ENCODE results near the gene FCHSD1. TPM values are rescaled to one million over a fixed set of nuclear protein-coding genes. Genes with fewer than 3 reads are reported as not detected.

The FCHSD1 gene
- total and polyA plus RNA-seq, 12 donors = 1.2 to 6.8 (median 2.8) TPM

GRCh38 chr5:141630570-141631140 lies 20.6 kb downstream of the FCHSD1 start:
- Histone ChIP-seq H3K36me3 (peaks cover 0 to 91% (median 40%) of the 10 kb centered on the region in 9 donors), H3K4me1 (peaks cover 0 to 31% (median 12%) of the 10 kb centered on the region in 9 donors), H3K4me3 (no peak overlapping the region), H3K27me3 (no peaks in the 10 kb centered on the region), H3K27ac (no peak overlapping the region), H3K9me3 (no peaks in the 10 kb centered on the region)
- intact Hi-C loops (cut with DNase I) = no loop called here
- TF ChIP-seq CTCF (IDR thresholded peaks at IDR 0.05) = no peak
- 88 to 97% methylated on average over 5 of the region's 5 CpGs for WGBS, 2 donors
- DNase-seq = no peak
- no peak for ATAC-seq

- intact Hi-C loops (cut with DNase I) = loop anchor here in 2 of 10 donors (5.0 kb wide), 1 partner anchor 41 kb away; no protein-coding TSS in a partner anchor
- DNase-seq (no peak), ATAC-seq (no peak)
- WGBS, 2 donors = 94 to 99% methylated on average over 6 of the region's 6 CpGs
- H3K27ac ChIP-seq = no peak overlapping the region
- no peak overlapping the region for H3K4me3 ChIP-seq
- H3K9me3 ChIP-seq = no peaks in the 10 kb centered on the region
- no peak for TF ChIP-seq CTCF (IDR thresholded peaks at IDR 0.05)
- peaks cover 0 to 17% (median 0%) of the 10 kb centered on the region in 9 donors for H3K4me1 ChIP-seq
- no peaks in the 10 kb centered on the region for H3K27me3 ChIP-seq
- H3K36me3 ChIP-seq = peaks cover 0 to 99% (median 56%) of the 10 kb centered on the region in 9 donors
Observed at GRCh38 chr5:141628175-141628788, 22.9 kb downstream of the FCHSD1 start.

GRCh38 chr5:141623611-141624010 lies 27.6 kb downstream of the FCHSD1 start:
- intact Hi-C loops (cut with DNase I) = no loop called here
- ATAC-seq = no peak
- peak overlapping the region in 2 of 10 donors; percentile 44 to 59 for H3K27ac ChIP-seq

GRCh38 chr5:141623186-141623585 lies 28.0 kb downstream of the FCHSD1 start:
- DNase-seq (no peak), ATAC-seq (no peak)
- Histone ChIP-seq H3K27ac (peak overlapping the region in 3 of 10 donors; percentile 16 to 59 (median 44)), H3K4me1 (peaks cover 0 to 23% (median 6%) of the 10 kb centered on the region in 9 donors), H3K9me3 (no peaks in the 10 kb centered on the region), H3K27me3 (no peaks in the 10 kb centered on the region), H3K36me3 (peaks cover 0 to 86% (median 48%) of the 10 kb centered on the region in 9 donors), H3K4me3 (no peak overlapping the region)
- intact Hi-C loops (cut with DNase I) = no loop called here
- no peak for TF ChIP-seq CTCF (IDR thresholded peaks at IDR 0.05)

More at GRCh38 chr5:141623611-141624010, 27.6 kb downstream of the FCHSD1 start:
- WGBS, 2 donors = 81 to 93% methylated on average over 5 of the region's 5 CpGs
- TF ChIP-seq CTCF (IDR thresholded peaks at IDR 0.05) = no peak
- Histone ChIP-seq H3K27me3 (no peaks in the 10 kb centered on the region), H3K4me1 (peaks cover 0 to 22% (median 6%) of the 10 kb centered on the region in 9 donors), H3K4me3 (no peak overlapping the region), H3K36me3 (peaks cover 0 to 90% (median 53%) of the 10 kb centered on the region in 9 donors), H3K9me3 (no peaks in the 10 kb centered on the region)
- no peak for DNase-seq

Data from heart right ventricle (tissue), 16 donors.